Endometrial microvascular endothelial cells (primary cell): Measurements from ENCODE around the gene SDHB. TPM values are rescaled to one million over a fixed set of nuclear protein-coding genes. Genes with fewer than 3 reads are reported as not detected.

ENCODE experiments used
- in situ Hi-C: cut with HindIII; loops from 2 replicates; pipeline ENCODE4 v1.10.0; 2017; ENCODE audit warnings: low sequenced_read_pairs, low pct_unique_long_range_greater_than_20kb; ENCODE audit errors: inconsistent ontology term
- total RNA-seq: library from RNA; depleted of rRNA; stranded (reverse); fragments of >200 nt; gene quantifications from one replicate; pipeline ENCODE4 v1.2.3, GENCODE V29; 2015; ENCODE audit errors: inconsistent ontology term

The SDHB gene
- total RNA-seq, 1 donor from 2014 or later, result 172 TPM

DNA sequence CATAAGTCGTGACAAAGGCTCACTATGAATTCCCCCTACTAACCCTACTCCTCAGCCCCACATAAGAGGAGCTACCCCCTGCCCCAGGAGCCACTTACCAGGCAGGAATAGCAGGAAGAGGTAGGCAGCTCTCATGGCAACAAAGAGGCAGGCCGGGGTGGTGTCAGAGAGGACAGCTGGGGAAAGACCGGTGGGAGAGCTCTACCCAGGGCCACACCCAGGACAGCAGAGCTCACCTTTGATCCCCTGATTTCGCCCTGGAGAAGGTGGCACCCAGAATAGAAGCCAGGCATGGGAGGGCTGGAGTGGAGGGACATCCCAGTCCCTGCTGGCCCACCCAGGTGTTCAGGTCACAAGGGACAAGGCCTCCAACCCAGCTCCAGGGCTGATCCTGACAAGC lies 75.7 kb downstream of the SDHB start:
- in situ Hi-C loops, result no loop called here

DNA sequence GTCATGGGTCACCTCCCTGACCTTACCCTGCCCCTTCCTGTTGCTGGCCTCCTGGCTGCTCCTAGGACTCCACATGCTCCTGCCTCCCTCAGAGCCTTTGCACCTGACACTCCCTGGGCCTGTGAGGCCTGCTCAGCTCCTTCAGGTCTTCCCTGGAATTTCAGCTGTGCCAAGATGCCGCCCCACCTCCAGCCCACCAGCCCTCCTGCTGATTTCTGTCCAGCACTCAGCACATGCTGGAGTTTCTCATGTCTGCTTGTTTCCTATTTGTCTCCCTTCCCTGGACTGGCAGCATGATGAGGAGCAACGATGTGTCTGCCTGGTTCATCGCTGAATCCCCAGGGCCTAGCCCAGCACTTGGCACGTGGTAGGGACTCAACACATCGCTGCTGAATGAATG lies 76.5 kb downstream of the SDHB start:
- in situ Hi-C loops, result no loop called here

DNA sequence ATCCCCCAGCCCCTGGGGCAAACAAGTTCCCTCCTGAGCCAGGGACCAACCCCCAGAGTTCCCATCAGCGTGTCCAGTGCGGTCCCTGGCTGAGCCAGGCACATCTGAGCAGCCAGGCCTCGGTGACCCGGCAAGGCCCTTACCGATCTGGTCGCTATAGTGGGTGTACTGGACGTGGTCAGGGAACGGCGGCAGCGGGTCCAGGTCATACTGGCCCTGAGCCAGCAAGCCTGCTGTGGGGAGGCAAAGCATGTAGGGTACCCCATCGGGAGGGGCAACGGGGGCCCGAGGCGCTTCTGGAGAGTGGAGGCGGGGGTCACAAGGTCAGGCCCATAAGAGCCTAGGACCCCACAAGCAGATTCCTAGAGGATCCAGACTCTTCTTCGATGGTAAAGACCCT lies 76.9 kb downstream of the SDHB start:
- in situ Hi-C loops, result no loop called here

DNA sequence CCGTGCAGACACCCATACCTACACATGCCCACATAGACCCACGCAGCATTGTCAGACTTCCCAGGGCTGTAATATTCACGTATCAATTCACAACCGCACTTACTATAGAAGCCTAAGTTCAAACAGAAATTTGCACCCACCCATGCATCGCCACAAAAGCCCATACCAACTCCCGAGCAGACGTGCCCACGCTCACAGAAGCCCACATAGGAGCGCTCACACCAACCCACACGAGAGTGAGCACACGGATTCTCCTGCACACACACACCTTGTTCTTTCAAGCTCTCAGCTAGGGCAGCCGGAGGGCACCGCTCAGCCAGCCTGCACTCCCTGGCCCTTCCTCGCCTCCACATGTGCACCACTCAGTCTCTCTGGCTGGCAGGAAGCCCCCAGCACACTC lies 78.0 kb downstream of the SDHB start:
- in situ Hi-C loops, result no loop called here

DNA sequence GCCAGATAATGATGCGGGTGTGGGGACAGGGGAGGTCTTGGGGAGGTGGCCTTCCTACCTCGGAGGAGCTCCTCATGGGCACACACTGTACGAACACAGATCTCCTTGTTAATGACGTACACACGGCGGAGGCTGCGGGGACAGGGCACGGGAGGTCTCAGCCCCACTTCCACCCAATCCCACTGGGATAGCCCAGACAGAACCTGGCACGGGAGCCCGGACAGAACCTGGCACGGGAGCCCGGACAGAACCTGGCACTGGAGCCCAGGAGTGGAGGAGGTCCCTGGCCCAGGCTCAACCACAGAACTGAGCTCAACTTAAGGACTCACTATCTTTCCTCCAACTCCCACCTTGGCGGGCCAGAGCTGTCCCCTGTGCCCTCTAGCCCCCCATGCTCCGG lies 78.6 kb downstream of the SDHB start:
- in situ Hi-C loops, result no loop called here

DNA sequence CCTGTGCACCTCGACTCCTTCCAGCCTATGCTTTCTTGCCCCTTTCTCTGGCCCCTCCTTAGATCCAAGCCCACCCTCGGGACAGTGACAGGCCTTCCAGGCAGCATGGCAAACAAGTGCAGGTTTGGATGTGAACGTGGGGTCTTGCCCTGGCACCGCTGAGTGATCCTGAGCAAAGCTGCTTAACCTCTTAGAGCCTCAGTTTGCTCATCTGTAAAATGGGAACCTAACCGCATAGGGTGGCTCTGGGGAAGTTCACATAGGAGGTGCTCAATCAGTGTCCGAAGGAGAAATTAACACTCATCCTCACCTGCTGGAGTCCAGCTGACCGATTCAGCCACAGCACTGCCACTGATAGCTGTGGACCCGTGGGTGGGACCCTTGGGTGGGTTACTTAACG lies 80.6 kb downstream of the SDHB start:
- in situ Hi-C loops, result no loop called here

DNA sequence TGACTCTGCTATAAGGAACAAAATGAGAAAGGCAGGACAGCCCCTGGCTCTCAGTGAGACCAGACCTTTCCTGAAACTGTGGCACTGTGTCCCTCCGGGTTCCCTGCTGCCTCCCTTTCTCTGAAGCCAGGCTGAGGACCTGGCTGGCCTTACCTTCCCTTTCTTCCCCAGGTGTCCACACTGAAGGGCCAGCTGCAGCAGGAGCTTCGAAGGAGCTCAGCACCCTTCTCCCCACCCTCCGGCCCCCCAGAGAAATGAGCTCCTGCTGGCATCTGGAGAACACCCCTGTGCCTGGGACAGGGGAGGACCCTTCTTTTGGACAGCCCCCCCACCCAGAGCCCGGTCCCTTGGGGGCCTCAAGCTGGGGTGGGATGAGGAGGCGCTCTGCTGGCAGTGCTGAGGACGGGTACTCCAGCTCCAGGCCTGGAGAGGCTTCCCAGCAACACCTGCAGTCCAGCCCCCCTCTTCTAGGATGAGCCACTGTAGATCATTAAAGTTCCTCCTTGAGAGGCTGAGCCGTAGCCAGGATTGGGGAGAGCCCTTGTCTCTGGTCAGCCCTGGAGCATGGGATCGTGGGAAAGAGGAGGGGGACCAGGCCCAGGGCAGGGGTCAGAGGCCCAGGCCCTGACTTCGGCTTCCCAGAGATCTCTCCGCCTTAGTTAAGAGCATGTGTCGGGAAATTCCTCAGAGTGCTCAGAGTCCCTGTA lies 81.5 kb downstream of the SDHB start:
- in situ Hi-C loops, result no loop called here

DNA sequence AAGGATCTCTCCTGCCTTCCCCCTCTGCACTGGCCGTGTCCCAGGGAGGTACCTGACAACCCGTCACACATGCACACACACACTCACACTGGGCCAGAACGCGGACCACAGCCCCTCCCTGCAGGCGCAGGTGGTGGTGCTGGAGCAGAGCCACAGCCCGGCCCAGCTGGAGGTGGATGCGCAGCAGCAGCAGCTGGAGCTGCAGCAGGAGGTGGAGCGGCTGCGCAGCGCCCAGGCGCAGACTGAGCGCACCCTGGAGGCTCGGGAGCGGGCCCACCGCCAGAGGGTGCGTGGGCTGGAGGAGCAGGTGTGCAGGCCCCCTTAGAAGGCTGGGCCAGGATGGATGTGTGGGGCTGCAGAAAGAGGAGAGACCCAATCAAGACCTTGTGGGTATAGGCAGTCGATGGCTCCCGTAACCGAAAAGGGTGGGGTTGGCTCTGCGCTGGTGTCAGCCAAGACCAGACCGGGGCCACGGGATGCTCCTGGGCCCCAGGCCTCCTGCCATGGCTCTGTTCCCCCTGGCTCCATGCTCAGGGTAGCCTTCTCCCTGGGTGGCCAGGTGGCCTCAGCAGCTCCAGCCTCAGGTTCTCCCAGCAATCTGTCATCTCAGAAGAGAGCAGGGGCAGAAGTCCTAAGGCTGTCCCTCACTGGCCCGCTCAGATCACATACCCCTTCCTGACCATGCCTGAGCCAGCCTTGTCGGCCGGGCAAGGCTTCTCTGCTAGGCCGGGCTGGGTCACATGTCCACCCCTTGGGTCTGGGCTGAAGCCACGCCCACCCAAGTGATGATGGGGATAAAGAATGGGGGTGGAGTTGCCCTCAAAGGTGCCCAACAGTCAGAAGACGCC lies 82.3 kb downstream of the SDHB start:
- in situ Hi-C loops, result no loop called here

DNA sequence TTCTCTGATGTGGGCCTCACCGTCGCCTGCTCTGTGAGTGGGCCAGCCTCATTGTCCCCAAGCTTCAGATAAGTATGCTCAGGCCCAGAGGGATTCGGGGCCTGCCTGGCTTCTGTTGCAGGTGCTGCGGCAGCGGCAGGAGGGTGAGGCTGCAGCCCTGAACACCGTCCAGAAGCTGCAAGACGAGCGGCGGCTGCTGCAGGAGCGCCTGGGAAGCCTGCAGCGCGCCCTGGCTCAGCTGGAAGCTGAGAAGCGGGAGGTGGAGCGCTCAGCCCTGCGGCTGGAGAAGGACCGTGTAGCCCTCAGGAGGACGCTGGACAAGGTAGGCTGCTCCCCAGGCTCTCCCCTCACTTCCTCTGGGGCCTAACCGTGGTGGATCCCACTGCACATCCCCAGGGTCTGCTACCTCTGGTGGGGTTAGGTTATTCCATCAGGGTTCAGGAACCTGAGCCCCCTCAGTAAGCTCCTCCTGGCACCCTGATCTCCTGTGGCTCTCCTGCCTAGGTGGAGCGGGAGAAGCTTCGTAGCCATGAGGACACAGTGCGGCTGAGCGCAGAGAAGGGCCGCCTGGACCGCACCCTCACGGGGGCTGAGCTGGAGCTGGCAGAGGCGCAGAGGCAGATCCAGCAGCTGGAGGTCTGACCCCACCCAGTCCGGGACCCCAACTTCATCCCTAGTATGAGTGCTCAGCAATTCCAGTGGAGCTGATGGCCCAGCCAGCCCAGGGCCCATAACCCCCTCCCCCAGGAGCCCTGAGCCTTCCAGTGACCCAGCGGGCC lies 83.5 kb downstream of the SDHB start:
- in situ Hi-C loops, result no loop called here

DNA sequence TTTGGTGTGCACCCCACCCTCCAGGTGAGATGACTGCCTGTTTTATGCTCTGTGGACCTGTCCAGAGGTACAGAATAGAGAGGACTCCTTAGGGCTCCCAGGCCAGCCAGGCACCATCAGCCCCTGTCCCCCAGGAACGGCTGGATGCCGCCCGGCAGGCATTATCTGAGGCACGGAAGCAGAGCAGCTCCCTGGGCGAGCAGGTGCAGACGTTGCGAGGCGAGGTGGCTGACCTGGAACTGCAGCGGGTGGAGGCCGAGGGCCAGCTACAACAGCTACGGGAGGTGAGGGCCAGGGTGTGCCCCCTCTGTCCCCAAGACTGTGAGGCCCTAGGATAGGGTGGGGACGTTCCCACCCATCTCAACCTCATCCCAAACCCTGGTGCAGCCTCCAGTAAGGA lies 84.2 kb downstream of the SDHB start:
- in situ Hi-C loops, result no loop called here

DNA sequence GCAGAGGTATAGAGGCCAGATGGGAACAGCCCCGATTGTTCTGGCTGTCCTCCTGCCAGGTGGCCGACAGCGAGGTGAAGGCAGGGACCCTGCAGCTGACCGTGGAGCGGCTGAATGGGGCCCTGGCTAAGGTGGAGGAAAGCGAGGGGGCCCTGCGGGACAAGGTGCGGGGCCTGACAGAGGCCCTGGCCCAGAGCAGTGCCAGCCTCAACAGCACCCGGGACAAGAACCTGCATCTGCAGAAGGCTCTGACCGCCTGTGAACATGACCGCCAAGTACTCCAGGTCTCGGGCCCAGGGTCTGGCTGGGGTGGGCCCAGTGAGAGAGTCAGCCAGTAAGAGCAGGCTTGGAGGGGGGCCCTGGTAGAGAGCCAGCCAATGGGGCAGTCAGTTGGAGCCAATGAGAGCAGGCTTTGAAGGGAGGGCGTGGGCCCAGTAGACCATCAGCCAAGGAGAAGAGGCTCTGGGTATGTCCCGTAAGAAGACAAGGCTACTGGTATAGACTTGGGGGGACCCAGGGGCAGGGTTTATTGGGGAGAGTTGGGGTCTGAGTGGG lies 84.7 kb downstream of the SDHB start:
- in situ Hi-C loops, result no loop called here

Other genes starting within 250 kb of the SDHB start
- gene RNU1-2, start 158.1 kb downstream of the SDHB start, total RNA-seq, result not detected
- gene CROCC, start 132.1 kb downstream of the SDHB start, total RNA-seq, result 22.7 TPM
- gene MFAP2, start 73.4 kb downstream of the SDHB start, total RNA-seq, result 10.4 TPM
- 66.2 TPM for gene ATP13A2, start 42.1 kb downstream of the SDHB start, total RNA-seq
- 0.37 TPM for gene PADI2, start 65.4 kb upstream of the SDHB start, total RNA-seq
- not detected for gene PADI1, start 151.1 kb upstream of the SDHB start, total RNA-seq
- gene PADI3, start 195.1 kb upstream of the SDHB start, total RNA-seq, result not detected